GM12872 (cell line): ENCODE measurements around the gene SLC44A4.

Experiments
- TF ChIP-seq, protein P1 (sequence below): IDR thresholded peaks from 3 replicates; pipeline ENCODE4 v1.5.1; 2011; ENCODE audit warnings: low read depth, mild to moderate bottlenecking, low read length, moderate library complexity; ENCODE audit not compliant: insufficient read depth

Gene SLC44A4

DNA sequence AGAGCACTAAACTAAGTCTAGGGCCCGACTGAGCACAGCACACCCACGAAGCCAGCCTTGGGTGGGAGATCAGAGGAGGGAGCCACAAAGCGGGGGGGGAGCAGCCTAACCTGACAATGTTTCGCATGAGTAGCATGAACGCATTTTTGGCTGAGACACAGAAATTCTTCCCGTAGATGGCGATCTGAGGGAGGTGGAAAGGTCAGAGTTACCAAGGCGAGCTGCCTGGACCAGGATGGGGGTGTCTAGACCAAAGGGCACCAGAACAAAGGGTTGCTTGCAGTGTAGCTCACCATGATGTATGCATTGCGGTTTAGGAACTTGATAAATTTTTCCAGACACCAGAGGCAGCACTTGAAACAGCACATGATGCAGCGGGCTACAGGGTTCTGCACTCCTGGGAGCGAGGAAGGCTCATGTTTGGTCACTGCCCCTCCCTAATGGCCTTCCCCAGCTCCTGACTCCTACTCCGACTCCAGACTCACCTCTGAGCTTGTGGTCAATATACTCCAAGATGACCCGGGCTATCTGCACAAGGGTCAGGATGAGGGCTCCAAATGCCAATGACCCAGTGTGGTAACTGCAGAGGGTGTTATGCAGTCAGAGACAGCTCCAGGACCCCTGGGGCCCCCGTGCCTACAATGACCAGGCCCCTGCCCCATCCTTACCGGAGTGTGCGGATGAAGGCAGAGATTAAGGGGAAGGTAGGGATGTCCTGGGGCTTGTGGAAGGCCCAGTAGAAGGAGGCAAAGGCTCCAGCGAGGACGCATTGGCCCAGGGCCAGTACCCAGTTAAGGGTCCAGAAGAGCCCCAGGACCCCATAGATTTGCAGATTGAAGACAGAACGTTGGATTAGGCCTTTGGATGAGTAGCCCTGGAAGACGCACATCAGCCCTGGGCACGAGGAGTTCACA is 13.3 kb downstream of the SLC44A4 start:
- TF ChIP-seq, protein P1, sequence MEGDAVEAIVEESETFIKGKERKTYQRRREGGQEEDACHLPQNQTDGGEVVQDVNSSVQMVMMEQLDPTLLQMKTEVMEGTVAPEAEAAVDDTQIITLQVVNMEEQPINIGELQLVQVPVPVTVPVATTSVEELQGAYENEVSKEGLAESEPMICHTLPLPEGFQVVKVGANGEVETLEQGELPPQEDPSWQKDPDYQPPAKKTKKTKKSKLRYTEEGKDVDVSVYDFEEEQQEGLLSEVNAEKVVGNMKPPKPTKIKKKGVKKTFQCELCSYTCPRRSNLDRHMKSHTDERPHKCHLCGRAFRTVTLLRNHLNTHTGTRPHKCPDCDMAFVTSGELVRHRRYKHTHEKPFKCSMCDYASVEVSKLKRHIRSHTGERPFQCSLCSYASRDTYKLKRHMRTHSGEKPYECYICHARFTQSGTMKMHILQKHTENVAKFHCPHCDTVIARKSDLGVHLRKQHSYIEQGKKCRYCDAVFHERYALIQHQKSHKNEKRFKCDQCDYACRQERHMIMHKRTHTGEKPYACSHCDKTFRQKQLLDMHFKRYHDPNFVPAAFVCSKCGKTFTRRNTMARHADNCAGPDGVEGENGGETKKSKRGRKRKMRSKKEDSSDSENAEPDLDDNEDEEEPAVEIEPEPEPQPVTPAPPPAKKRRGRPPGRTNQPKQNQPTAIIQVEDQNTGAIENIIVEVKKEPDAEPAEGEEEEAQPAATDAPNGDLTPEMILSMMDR: no peak

DNA sequence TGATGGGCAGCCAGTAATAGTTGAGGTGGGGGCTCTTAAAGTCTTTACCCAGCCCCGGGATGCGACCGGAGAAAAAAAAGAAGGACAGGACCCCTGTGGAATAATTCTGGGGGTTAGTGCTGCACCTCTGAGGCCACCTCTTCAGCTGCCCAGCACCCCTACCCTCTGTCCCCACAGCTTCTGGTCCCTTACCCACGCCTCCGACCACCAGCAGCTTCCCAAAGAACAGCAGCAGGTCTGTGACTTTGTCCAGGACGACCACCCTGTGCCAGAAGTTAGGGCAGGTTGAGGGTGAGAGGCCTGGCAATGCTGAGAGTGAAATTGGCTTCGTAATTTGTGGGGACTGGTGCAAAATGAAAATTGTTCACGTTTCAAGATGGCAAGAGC is 14.0 kb downstream of the SLC44A4 start:
- TF ChIP-seq, protein P1: no peak

DNA sequence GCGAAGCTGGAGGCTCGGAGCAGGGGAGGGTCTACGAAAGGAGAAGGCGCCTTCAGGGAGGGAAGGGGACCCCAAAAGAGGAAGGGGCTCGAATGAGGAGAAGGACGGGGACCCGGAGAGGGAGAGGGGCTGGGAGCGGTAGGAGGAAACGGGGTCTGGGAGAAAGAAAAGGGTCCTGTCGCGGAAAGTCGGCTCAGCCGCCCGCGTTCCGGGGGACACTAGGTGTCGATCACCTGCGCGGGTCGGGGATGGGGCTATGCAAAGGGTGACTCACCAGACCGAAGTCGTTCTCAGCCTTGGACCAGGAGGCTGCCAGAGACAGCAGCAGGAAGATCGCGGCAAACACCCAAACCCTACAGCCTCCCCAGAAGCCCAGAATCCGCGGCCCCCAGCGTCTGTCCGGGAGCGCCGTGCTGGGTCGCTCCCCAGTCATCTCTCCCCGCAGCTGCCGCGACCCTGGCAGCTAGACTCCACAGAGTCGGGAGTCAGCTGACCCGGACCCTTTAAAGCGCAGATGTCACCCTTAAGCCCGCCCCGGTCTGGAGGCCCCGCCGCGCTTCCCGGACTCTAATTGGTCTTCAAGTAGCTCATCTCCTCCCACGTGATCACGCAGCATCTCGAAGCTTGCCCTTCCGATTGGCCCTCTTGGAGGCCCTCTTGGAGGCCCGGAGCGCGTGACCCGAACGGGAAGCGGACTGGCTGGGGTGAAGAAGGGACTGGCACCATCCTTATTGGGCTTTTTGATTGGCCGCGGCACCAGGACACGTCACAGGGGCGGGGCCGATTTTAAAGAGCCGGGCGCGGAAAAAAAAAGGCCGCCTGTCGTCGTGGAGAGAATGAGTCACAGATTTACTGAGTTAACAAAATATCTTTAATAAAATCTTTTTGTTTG is 16.2 kb downstream of the SLC44A4 start, which contains the start of gene NEU1:
Gene NEU1, minus strand, starts transcription at position 478 of the 892 bp plus-strand sequence. Its CDS starts 45 bp downstream, at position 433.
- TF ChIP-seq, protein P1: no peak

DNA sequence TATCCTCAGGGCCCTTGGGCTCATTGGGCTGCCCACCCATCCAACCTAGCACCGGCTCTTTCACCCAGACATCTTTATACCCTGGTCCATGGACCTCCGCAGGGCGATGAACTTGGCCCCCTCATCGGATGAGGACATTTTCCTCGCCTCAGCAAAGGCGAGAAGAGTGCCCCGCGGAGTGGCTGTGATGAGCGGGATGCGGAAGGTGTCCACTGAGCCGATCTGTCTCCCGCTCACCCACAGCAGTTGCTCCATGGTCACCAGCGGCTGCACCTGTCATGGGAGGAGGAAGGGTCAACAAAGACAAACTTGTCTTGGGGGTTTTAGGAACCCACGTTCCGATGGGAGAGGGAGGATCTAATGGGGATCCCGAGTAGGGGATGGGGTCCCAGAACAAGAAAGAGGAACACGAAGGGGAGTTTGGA is 16.9 kb downstream of the SLC44A4 start:
- TF ChIP-seq, protein P1: no peak

DNA sequence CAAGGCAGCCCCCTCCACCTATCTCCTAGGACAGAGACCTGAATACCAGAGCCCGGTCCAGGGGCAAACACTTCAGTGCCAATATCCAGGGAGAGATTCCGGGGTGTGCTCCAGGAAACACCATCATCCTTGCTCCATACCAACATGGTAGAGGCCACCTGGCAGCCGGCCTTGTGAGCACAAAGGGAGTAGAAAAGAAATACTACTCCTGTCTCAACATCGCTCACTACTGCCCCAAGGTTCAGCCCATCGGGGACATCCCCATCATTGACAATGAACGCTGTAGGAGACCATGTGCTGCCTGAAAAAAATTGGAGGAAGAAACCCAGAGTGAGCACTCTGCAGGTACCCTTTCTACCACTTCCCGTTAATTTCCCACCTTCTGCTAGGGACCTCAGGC is 17.6 kb downstream of the SLC44A4 start:
- TF ChIP-seq, protein P1: no peak

- TF ChIP-seq, protein P1: no peak
Measured at GRCh38 chr6:31860349-31860748, 18.4 kb downstream of the SLC44A4 start.

DNA sequence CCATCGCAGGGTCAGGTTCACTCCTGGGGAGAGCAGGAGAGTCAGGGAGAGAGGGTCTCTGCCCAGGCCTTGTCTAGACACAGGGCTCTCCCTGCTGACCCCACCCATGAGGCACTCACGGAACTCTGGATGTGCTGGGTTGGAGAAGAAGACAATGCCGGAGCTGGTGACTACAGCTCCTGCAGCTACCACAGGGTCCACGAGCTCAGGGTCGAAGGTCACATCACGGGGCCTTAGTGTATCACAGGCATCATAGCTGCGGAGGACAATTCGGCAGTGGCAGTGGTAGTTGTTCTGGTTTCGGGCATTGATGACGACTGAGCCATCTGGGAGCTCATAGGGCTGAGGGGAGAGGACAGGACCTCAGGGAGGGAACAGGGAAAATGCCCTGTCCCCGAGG is 18.9 kb downstream of the SLC44A4 start:
- TF ChIP-seq, protein P1: no peak
